C4-2B (cell line): Measurements from ENCODE around the gene GLUD1.
"Not testable (repeated sequence)": the region's sequence is repeated elsewhere in the genome, so short reads cannot be mapped to it uniquely, and the experiment has no call there.

Experiments used
- CTCF ChIP-seq: fragments of 450-650 bp; conservative IDR thresholded peaks from 2 replicates; pipeline ENCODE4 v1.5.1; 2017; ENCODE audit warnings: mild to moderate bottlenecking
- ZFX ChIP-seq: fragments of 450-650 bp; IDR thresholded peaks from 2 replicates; pipeline ENCODE4 v1.6.1; 2017

DNA sequence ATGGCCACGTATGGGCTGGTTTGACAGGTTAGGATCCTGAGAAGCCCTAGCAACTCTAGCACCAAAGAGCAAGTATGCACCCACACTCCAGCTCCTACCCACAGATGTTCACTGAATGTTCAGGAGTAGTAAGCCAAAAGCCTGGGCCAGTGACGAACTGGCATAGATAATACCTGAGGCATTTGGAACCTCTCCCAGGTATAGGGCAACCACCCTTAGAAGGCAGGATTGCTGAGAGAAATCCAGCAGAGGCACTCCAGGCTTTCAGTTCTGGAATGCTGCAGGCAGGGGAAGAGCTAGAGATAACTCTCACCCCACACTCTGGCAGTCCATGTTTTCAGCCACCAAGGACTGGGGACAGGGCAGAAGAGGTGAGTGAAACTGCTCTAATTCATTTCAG is 39.8 kb upstream of the GLUD1 start:
- TF ChIP-seq CTCF, ZFX: not testable (repeated sequence)
